Occipital lobe (tissue), 3 donors: ENCODE data around the gene AQP12B. TPM values are rescaled to one million over a fixed set of nuclear protein-coding genes. Genes with fewer than 3 reads are reported as not detected.

Source experiments
- DNase-seq: peaks from one replicate; lab custom pipeline; 2025; lab: John Stamatoyannopoulos, UW
- small RNA-seq: library from RNA; depleted of rRNA; stranded (forward); fragments of <200 nt; gene quantifications from one replicate; pipeline ENCODE3, GENCODE V24; 2014
- total RNA-seq: library from RNA; depleted of rRNA; stranded (reverse); fragments of >200 nt; gene quantifications from one replicate; pipeline ENCODE4 v1.2.3, GENCODE V29; 2014

Gene AQP12B
- total RNA-seq, 1 donor from 2014 or later: not detected

DNA sequence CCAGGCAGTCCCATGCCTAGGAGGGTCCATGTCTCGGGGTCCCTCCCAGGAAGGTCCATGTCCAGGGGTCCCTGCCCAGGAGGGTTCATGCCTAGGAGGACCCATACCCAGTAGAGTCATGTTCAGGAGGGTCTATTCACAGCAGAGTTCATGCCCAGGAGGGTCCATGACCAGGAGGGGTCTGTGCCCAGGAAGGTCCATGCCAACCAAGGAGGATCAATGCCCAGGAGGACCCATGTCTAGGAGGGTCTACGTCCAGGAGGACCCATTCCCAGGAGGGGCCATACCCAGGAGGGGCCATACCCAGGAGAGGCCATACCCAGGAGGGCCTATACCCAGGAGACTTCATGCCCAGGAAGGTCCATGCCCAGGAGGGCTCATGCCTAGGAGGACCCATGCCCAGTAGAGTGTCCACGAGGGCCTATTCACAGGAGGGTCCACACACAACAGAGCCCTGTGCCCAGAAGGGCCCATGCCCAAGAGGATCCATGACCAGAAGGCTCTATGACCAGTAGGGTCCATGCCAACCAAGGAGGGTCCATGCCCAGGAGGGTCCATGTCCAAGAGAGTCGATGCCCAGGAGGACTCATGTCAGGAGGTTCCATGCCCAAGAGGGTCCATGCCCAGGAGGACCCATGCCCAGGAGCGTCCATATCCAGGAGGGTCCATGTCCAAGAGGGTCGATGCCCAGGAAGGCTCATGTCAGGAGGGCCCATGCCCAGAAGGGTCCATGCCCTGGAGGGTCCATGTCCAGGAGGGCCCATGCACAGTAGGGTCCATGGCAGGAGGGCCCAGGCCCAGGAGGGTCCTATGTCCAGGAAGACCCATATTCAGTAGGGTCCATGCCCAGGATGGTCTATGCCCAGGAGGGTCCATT, 47.3 kb downstream of the AQP12B start:
- no peak for DNase-seq

DNA sequence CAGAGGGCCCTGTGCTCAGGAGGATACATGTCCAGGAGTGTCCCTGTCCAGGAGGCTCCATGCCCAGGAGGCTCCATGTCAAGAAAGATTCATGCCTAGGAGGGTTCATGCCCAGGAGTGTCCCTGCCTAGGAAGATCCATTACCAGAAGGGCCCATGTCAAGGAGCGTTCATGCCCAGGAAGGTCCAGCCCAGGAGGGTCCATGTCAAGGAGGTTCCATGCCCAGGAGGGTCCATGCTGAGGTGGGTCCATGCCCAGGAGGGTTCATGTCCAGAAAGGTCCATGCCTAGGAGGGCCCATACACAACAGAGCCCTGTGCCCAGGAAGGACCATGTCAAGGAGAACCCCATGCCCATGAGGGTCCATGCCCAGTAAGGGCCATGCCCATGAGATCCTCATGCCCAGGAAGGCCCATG, 50.4 kb downstream of the AQP12B start:
- DNase-seq: no peak

DNA sequence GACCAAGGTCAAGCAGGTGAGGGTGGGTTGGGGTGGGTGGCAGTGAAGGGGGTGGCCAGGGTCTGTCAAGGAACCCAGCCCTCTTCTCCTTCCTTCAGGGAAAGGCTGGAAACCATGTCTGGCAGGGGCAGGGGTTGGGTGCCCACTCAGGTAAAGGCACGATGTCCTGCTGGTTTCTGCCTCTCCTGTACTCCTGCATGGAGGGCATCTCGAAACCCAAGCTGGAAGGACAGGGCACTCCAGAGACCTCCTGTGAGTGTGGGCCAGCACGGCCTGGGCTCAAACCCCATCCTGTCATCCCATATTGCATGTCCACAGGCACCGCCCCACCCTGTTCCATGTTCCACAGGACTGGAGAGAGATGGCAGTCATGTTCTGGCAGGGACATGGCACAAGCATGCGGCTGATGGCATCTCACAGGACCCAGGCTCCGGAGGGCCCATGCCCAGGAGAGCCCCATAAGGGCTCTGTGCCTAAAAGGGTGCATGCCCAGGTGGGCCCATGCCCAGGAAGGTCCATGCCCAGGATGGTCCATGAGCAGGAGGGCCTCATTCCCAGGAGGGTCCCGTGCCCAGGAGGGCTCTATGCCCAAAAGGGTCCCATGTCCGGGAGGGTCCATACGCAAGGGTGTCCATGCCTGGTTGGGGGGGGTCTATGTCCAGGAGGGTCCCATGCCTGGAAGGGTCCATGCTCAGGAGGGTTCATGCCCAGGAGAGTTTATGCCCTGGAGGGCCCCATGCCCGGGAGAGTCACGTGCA, 51.0 kb downstream of the AQP12B start:
- no peak for DNase-seq

DNA sequence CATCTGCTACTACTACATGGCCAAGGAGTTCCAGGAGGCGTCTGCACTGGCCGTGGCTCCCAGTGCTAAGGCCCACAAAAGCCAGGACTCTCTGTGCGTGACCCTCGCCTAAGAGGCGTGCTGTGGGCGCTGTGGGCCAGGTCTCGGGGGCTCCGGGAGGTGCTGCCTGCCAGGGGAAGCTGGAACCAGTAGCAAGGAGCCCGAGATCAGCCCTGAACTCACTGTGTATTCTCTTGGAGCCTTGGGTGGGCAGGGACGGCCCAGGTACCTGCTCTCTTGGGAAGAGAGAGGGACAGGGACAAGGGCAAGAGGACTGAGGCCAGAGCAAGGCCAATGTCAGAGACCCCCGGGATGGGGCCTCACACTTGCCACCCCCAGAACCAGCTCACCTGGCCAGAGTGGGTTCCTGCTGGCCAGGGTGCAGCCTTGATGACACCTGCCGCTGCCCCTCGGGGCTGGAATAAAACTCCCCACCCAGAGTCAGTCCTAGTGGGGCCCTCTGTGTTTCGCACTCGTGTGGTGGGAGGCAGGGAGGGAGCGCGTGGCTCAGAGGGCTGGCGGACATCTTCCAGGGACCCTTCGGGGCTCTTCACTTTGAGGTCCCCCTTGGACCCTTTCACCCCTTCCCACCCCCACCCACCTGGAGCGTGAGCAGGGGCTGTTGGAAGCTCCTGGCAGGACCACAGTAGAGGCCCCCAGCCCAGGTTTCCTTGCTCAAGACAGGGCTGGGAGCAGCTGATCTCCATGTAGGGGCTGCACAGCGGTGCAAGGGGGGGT, 51.7 kb downstream of the AQP12B start:
- no peak for DNase-seq

DNA sequence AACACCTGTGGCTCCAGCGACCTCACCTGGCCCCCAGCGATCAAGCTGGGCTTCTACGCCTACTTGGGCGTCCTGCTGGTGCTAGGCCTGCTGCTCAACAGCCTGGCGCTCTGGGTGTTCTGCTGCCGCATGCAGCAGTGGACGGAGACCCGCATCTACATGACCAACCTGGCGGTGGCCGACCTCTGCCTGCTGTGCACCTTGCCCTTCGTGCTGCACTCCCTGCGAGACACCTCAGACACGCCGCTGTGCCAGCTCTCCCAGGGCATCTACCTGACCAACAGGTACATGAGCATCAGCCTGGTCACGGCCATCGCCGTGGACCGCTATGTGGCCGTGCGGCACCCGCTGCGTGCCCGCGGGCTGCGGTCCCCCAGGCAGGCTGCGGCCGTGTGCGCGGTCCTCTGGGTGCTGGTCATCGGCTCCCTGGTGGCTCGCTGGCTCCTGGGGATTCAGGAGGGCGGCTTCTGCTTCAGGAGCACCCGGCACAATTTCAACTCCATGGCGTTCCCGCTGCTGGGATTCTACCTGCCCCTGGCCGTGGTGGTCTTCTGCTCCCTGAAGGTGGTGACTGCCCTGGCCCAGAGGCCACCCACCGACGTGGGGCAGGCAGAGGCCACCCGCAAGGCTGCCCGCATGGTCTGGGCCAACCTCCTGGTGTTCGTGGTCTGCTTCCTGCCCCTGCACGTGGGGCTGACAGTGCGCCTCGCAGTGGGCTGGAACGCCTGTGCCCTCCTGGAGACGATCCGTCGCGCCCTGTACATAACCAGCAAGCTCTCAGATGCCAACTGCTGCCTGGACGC, 52.5 kb downstream of the AQP12B start:
- no peak for DNase-seq

DNA sequence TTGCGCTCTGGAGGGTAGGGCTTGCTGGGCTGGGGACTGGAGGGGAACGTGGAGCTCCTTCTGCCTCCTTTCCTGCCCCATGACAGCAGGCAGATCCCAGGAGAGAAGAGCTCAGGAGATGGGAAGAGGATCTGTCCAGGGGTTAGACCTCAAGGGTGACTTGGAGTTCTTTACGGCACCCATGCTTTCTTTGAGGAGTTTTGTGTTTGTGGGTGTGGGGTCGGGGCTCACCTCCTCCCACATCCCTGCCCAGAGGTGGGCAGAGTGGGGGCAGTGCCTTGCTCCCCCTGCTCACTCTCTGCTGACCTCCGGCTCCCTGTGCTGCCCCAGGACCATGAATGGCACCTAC, 53.1 kb downstream of the AQP12B start:
- DNase-seq: no peak

DNA sequence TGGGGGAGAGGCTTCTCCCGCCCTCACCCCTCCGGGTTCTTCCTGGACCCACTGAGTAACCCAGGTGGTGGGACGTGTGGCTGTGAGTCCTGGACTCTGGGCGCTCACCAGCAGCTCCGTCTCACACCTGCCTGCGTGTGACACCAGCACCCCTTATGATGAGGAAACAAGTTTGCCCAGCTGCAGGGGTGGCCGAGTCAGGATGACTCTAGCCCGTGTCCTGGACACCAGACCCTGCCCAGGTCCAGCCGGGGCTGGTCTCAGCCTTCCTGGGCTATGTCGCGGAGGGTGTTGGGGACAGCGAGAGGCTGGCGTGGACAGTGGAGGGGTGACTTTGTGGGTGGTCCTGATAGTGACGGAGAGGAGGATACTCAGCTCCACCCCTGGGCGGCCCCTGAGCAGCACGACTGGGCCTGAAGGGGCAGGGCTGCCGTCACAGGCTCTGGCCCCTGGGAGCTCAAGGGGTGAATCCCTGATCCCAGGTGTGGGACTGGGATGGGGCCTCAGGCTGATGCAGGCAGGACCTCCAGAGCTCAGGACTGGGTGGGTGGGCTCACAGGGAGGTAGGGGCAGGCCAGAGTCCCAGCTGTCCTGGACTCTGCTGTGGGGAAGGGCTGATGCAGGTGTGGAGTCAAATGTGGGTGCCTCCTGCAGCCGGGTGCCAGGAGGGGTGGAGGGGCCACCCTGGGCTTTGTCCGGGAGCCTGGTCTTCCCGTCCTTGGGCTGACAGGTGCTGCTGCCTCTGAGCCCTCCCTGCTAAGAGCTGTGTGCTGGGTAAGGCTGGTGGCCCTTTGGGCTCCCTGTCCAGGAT, 53.7 kb downstream of the AQP12B start:
- DNase-seq: no peak

DNA sequence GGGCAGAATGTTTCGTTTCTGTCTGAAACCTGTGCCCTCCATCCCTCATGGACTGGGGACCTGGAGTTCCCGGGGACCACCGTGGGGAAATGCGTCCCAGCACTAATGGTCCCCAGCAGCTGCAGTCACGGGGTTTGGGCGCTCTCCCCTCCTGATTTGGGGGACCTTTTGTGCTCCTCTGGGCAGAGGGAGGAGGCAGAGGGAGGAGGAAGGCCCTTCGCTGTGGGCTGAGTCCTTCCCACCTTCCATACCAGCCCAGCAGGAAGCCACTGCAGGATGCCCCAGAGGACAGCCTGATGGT, 54.2 kb downstream of the AQP12B start:
- DNase-seq: no peak

DNA sequence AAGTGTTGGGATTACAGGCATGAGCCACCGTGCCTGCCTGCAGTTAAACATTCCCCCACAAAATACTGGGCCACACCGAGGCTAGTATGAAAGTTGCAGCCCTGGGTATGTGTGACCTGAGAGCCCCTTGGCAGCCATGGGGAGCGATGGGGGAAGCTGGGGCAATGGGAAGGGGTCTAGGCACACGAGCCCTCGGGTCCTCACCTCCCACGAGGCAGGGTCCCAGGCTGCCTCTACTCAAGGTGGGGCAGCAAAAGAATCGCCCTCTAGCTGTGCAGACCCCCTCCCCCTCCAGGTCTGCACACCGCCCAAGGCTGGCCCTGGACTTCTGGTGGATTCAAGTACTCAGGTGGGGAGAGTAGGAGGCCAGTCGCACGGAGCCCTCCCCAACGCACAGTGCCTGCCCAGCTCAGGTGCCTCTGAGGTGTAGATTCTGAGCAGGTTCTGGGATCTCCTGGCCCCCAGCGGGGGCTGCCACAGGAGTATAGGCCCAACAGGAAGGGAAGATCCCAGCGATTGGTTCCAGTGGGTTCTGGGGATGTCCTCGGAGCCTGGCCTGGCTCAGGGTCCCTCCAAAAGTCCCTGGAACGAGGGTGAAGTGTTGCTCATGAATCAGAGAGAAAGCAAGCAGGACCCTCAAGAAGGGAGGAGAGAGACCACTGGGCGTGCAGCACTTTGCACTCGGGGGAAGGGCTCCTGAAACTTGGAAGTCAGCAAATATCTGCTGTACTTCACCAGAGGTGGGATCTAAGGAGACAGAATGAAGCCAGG, 54.8 kb downstream of the AQP12B start:
- DNase-seq: no peak

DNA sequence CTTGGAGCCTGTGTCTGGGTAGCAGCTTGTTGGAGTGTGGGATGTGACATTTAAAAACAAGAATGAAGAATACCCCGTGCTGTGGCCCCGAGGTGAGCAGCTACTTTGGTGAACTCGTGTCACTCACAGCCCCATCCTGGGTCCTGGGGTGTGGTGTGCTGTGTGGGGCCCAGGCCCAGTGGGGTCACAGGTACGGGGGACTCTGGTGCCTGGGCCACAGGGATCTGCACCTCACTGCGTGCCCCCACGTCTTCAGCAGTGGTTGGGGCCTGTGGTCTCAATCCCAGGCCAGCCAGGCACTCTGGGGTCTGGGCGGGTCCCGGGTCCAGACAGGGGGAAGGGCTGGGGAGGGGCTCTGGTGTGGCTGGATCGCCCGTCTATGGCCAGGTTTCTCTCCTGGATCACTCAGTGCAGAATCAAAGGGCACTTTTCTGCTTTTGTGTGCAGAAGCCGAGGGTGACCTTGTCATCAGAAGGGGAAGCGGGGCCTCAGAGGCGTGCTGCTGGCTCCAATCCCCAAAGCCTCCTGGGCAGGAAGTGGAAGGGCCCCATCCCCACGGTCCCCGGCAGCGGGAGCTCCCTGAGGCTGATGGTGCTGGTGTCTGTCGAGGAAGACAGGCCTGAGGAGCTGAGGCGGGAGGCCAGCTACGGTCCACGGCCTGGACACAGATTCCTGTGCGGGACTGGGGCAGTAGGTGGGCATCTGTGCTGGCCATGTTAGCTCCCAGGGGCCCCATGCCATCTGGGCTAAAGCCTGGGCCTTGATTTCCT, 56.0 kb downstream of the AQP12B start:
- no peak for DNase-seq

Small RNAs within 50 kb of the gene (small RNA-seq; reads per million reads assigned to genes)
- gene AC011298.3: not detected

Other genes with a start within 250 kb of the AQP12B start
- 37.3 TPM for gene GPC1, start 247.2 kb downstream of the AQP12B start, total RNA-seq
- gene ANKMY1, start 124.9 kb downstream of the AQP12B start, total RNA-seq: 5.6 TPM
- gene DUSP28, start 122.5 kb downstream of the AQP12B start, total RNA-seq: 8.9 TPM
- 4.4 TPM for gene RNPEPL1, start 114.4 kb downstream of the AQP12B start, total RNA-seq
- gene CAPN10, start 96.2 kb downstream of the AQP12B start, total RNA-seq: 27.1 TPM
- 0.31 TPM for gene GPR35, start 57.4 kb downstream of the AQP12B start, total RNA-seq
- gene AQP12A, start 9.0 kb upstream of the AQP12B start, total RNA-seq: not detected
- gene KIF1A, start 137.3 kb upstream of the AQP12B start, total RNA-seq: 219 TPM
- not detected for gene AGXT, start 185.9 kb upstream of the AQP12B start, total RNA-seq
- not detected for gene MAB21L4, start 213.3 kb upstream of the AQP12B start, total RNA-seq
- under 0.01 TPM for gene CROCC2, start 223.5 kb upstream of the AQP12B start, total RNA-seq